Endothelial cell of umbilical vein (primary cell): Measurements from ENCODE around the gene MEIOSIN.

Source experiments
- CTCF ChIP-seq, 2 donors: IDR thresholded peaks; 1 replicate in 1 of 2; 2 replicates in 1 of 2; pipeline ENCODE4 v1.5.1; 2011; ENCODE audit warnings: low read length in 2 of 2, mild to moderate bottlenecking in 2 of 2, moderate library complexity in 2 of 2, control low read depth in 1 of 2, inconsistent platforms in 1 of 2, low read depth in 1 of 2; ENCODE audit not compliant: insufficient read depth in 1 of 2; ENCODE audit errors: extremely low read depth in 1 of 2
- EZH2 ChIP-seq: IDR thresholded peaks from 2 replicates; pipeline ENCODE4 v1.6.1; 2012; ENCODE audit warnings: borderline replicate concordance, low read depth, mild to moderate bottlenecking, moderate library complexity, low read length, inconsistent platforms; ENCODE audit not compliant: severe bottlenecking
- GATA2 ChIP-seq: IDR thresholded peaks from 2 replicates; pipeline ENCODE4 v1.7.0; 2011; ENCODE audit warnings: low read depth, mild to moderate bottlenecking, moderate library complexity, mixed read lengths, low read length; ENCODE audit not compliant: insufficient read length, insufficient read depth
- JUN ChIP-seq: IDR thresholded peaks from 2 replicates; pipeline ENCODE4 v1.6.1; 2011; ENCODE audit warnings: borderline replicate concordance, low read depth; ENCODE audit not compliant: insufficient read length, insufficient read depth
- MAX ChIP-seq: IDR thresholded peaks from 2 replicates; pipeline ENCODE4 v1.6.1; 2011; ENCODE audit not compliant: insufficient read depth, insufficient read length
- MYC ChIP-seq: IDR thresholded peaks from one replicate; pipeline ENCODE4 v1.6.1; 2011; ENCODE audit warnings: mild to moderate bottlenecking, low read depth, low read length
- POLR2A ChIP-seq: IDR thresholded peaks from 2 replicates; pipeline ENCODE4 v1.6.1; 2012; ENCODE audit warnings: low read depth, mild to moderate bottlenecking, control low read depth, low read length
- POLR2AphosphoS5 ChIP-seq: IDR thresholded peaks from 2 replicates; pipeline ENCODE4 v1.6.1; 2012; ENCODE audit warnings: low read depth, mild to moderate bottlenecking, control low read depth, low read length, moderate library complexity; ENCODE audit not compliant: insufficient read depth

- TF ChIP-seq CTCF (IDR thresholded peaks at IDR 0.05; ENCODE audit: extremely low read depth in 1 of 2, insufficient read depth in 1 of 2, low read depth in 1 of 2, low read length in 2 of 2) (no peak), EZH2 (no peak), POLR2AphosphoS5 (no peak), POLR2A (no peak), MAX (no peak), GATA2 (no peak), JUN (no peak), MYC (no peak)
Measured at GRCh38 chr19:45773384-45773783, 40.1 kb downstream of the MEIOSIN start.
